IMR-90 (cell line): ENCODE data around the gene HERPUD1. TPM values are rescaled to one million over a fixed set of nuclear protein-coding genes. Genes with fewer than 3 reads are reported as not detected.

Experiments used
- ATAC-seq: fragments of 200-7000 bp; cut with Tn5 transposase; 2 replicates; pipeline ENCODE4 v1.9.1; 2020; ENCODE audit warnings: low read depth, mild to moderate bottlenecking, moderate library complexity
- BruUV-seq: library from RNA; stranded (reverse); fragments of 400-500 nt; replicated peaks from 2 replicates; lab custom pipeline; 2021; lab: Mats Ljungman, UMichigan
- CTCF ChIA-PET: fragments of 300-600 bp; formaldehyde crosslinking; extraction: SDS; loops from one replicate; lab custom pipeline; 2021; ENCODE audit warnings: antibody characterized with exemption; lab: Yijun Ruan, JAX
- POLR2A ChIA-PET: fragments of 300-600 bp; sonication (Branson Sonifier 250); formaldehyde crosslinking; loops from one replicate; lab custom pipeline; 2022; ENCODE audit warnings: antibody characterized with exemption; ENCODE audit not compliant: unreplicated experiment; lab: Charles Lee
- DNase-seq: peaks from one replicate; pipeline ENCODE4 v3.0.0; 2013
- H2AFZ ChIP-seq: replicated peaks from 2 replicates; pipeline ENCODE3; 2013; ENCODE audit warnings: low read length, mild to moderate bottlenecking; ENCODE audit not compliant: poor library complexity
- H2AK5ac ChIP-seq: 2 replicates; pipeline ENCODE4 v1.6.1; 2013; ENCODE audit warnings: low read depth, low read length, inconsistent platforms
- H2AK9ac ChIP-seq: replicated peaks from 2 replicates; pipeline ENCODE3; 2013; ENCODE audit warnings: mild to moderate bottlenecking, low read depth, low read length, moderate library complexity; ENCODE audit not compliant: poor library complexity
- H2BK120ac ChIP-seq: 2 replicates; pipeline ENCODE4 v1.6.1; 2013; ENCODE audit warnings: low read depth, low read length, inconsistent platforms
- H2BK15ac ChIP-seq: 3 replicates; pipeline ENCODE4 v1.6.1; 2013; ENCODE audit warnings: low read depth, low read length, inconsistent platforms
- H2BK20ac ChIP-seq: 2 replicates; pipeline ENCODE4 v1.6.1; 2013; ENCODE audit warnings: low read depth, mild to moderate bottlenecking, inconsistent platforms, low read length, moderate library complexity
- H2BK5ac ChIP-seq: 2 replicates; pipeline ENCODE4 v1.6.1; 2013; ENCODE audit warnings: mild to moderate bottlenecking, low read depth, low read length, inconsistent platforms; ENCODE audit not compliant: poor library complexity, severe bottlenecking
- H3K14ac ChIP-seq: replicated peaks from 2 replicates; pipeline ENCODE4 v1.6.1; 2013; ENCODE audit warnings: low read depth, low read length, inconsistent platforms
- H3K18ac ChIP-seq: 2 replicates; pipeline ENCODE4 v1.6.1; 2013; ENCODE audit warnings: low read depth, low read length, control low read depth
- H3K23ac ChIP-seq: 2 replicates; pipeline ENCODE4 v1.6.1; 2013; ENCODE audit warnings: low read depth, low read length, inconsistent platforms
- H3K27ac ChIP-seq: 2 replicates; pipeline ENCODE4 v1.5.1; 2013; ENCODE audit warnings: mild to moderate bottlenecking, control low read depth, low read length; ENCODE audit not compliant: insufficient read depth
- H3K27me3 ChIP-seq: 2 replicates; pipeline ENCODE4 v1.6.1; 2013; ENCODE audit warnings: low read length; ENCODE audit not compliant: control insufficient read depth, insufficient read depth
- H3K36me3 ChIP-seq: 2 replicates; pipeline ENCODE4 v1.6.1; 2013; ENCODE audit warnings: low read length, mixed read lengths; ENCODE audit not compliant: control insufficient read depth, insufficient read depth
- H3K4ac ChIP-seq: 2 replicates; pipeline ENCODE4 v1.6.1; 2013; ENCODE audit warnings: low read depth, low read length, inconsistent platforms
- H3K4me1 ChIP-seq: 2 replicates; pipeline ENCODE4 v1.6.1; 2013; ENCODE audit warnings: low read length, mixed read lengths; ENCODE audit not compliant: control insufficient read depth, insufficient read depth
- H3K4me2 ChIP-seq: 2 replicates; pipeline ENCODE4 v1.6.1; 2013; ENCODE audit warnings: low read depth, mild to moderate bottlenecking, control low read depth, low read length, moderate library complexity
- H3K4me3 ChIP-seq: 2 replicates; pipeline ENCODE4 v1.5.1; 2013; ENCODE audit warnings: low read depth, mild to moderate bottlenecking, control low read depth, low read length, moderate library complexity; ENCODE audit not compliant: insufficient read depth
- H3K56ac ChIP-seq: 2 replicates; pipeline ENCODE4 v1.6.1; 2013; ENCODE audit warnings: low read length, inconsistent platforms; ENCODE audit not compliant: insufficient read depth; ENCODE audit errors: extremely low read depth
- H3K79me1 ChIP-seq, 2 experiments: 2 replicates each; pipeline ENCODE4 v1.6.1; 2013; ENCODE audit warnings: low read length in 2 of 2, inconsistent platforms in 1 of 2, low read depth in 1 of 2
- H3K9ac ChIP-seq: 2 replicates; pipeline ENCODE4 v1.6.1; 2013; ENCODE audit warnings: low read depth, low read length, control low read depth
- H3K9me1 ChIP-seq: 2 replicates; pipeline ENCODE4 v1.6.1; 2013; ENCODE audit warnings: low read length, inconsistent platforms; ENCODE audit not compliant: insufficient read depth
- H3K9me3 ChIP-seq: 2 replicates; pipeline ENCODE4 v1.6.1; 2013; ENCODE audit warnings: low read length; ENCODE audit not compliant: control insufficient read depth, insufficient read depth
- H4K20me1 ChIP-seq: 2 replicates; pipeline ENCODE4 v1.6.1; 2013; ENCODE audit warnings: low read length, inconsistent platforms; ENCODE audit not compliant: insufficient read depth
- H4K5ac ChIP-seq: 2 replicates; pipeline ENCODE4 v1.6.1; 2013; ENCODE audit warnings: mild to moderate bottlenecking, low read depth, low read length, control low read depth
- H4K8ac ChIP-seq, 2 experiments: 2 replicates each; pipeline ENCODE4 v1.6.1; 2013; ENCODE audit warnings: low read depth in 2 of 2, low read length in 2 of 2, control low read depth in 1 of 2, inconsistent platforms in 1 of 2
- H4K91ac ChIP-seq: 2 replicates; pipeline ENCODE4 v1.6.1; 2013; ENCODE audit warnings: low read depth, low read length, inconsistent platforms; ENCODE audit not compliant: insufficient read depth
- CEBPB ChIP-seq: IDR thresholded peaks from 2 replicates; pipeline ENCODE4 v1.6.1; 2012; ENCODE audit warnings: low read depth, low read length, improper control_type of control experiment
- CHD1 ChIP-seq: IDR thresholded peaks from 2 replicates; pipeline ENCODE4 v1.6.1; 2012; ENCODE audit warnings: low read depth, low read length, improper control_type of control experiment
- FOS ChIP-seq: fragments of 150-350 bp; IDR thresholded peaks from 2 replicates; pipeline ENCODE4 v1.6.1; 2016; ENCODE audit warnings: low read depth, low read length
- MAZ ChIP-seq: IDR thresholded peaks from 2 replicates; pipeline ENCODE4 v1.6.1; 2012; ENCODE audit warnings: low read depth, mild to moderate bottlenecking, low read length, improper control_type of control experiment, moderate library complexity, borderline replicate concordance
- MXI1 ChIP-seq: IDR thresholded peaks from 2 replicates; pipeline ENCODE4 v1.6.1; 2012; ENCODE audit warnings: low read depth, mild to moderate bottlenecking, low read length, moderate library complexity, borderline replicate concordance
- RAD21 ChIP-seq: IDR thresholded peaks from 2 replicates; pipeline ENCODE4 v1.6.1; 2012; ENCODE audit warnings: low read length, improper control_type of control experiment
- RCOR1 ChIP-seq: IDR thresholded peaks from 2 replicates; pipeline ENCODE4 v1.6.1; 2012; ENCODE audit warnings: mild to moderate bottlenecking, low read length, improper control_type of control experiment; ENCODE audit not compliant: insufficient replicate concordance
- SMC3 ChIP-seq: fragments of 150-350 bp; IDR thresholded peaks from 2 replicates; pipeline ENCODE4 v1.6.1; 2016; ENCODE audit warnings: low read depth, mild to moderate bottlenecking, antibody characterized with exemption, low read length, moderate library complexity
- WGBS, 2 experiments: methylation state at CpG; one replicate each; pipeline versions ENCODE4 v1.1.5 to v1.1.7; 2013; ENCODE audit warnings: missing lambda C conversion rate in 2 of 2; ENCODE audit not compliant: insufficient read length in 1 of 2; ENCODE audit errors: extremely low coverage in 2 of 2; 5-methylcytosine and 5-hydroxymethylcytosine counted together
- dilution Hi-C: fragments of 300-500 bp; cut with HindIII; formaldehyde crosslinking; loops from one replicate; pipeline ENCODE4 v1.14.3; 2018; ENCODE audit warnings: low sequenced_read_pairs; ENCODE audit not compliant: unreplicated experiment
- in situ Hi-C: fragments of 300-500 bp; cut with MboI; formaldehyde crosslinking; loops from 3 replicates; pipeline ENCODE4 v1.14.3; 2019; ENCODE audit warnings: low sequenced_read_pairs, inconsistent platforms, mixed read lengths
- intact Hi-C: fragments of 100-400 bp; cut with micrococcal nuclease; formaldehyde crosslinking; loops from 2 replicates; pipeline ENCODE4 v1.10.0; 2022
- polyA plus RNA-seq, 3 experiments: library from polyadenylated mRNA; depleted of rRNA; stranded (reverse); fragments of >200 nt; gene quantifications; 2 replicates each; pipeline ENCODE4 v1.2.3, GENCODE V29; 2012; ENCODE audit warnings: low replicate concordance in 1 of 3
- total RNA-seq: library from RNA; depleted of rRNA; stranded (reverse); fragments of >200 nt; gene quantifications from 2 replicates; pipeline ENCODE4 v1.2.3, GENCODE V29; 2012
- TF ChIP-seq, protein P1 (sequence below): fragments of 150-350 bp; IDR thresholded peaks from 2 replicates; pipeline ENCODE4 v1.6.1; 2016; ENCODE audit warnings: low read depth, mild to moderate bottlenecking, low read length, moderate library complexity, borderline replicate concordance
- TF ChIP-seq, protein P2 (sequence below): fragments of 150-350 bp; IDR thresholded peaks from 2 replicates; pipeline ENCODE4 v1.6.1; 2017; ENCODE audit warnings: mild to moderate bottlenecking, antibody characterized with exemption, low read length, low read depth

The HERPUD1 gene
- total and polyA plus RNA-seq, 2 of the 4 experiments (the other 2 are of a cell fraction): 130 to 148 TPM

DNA sequence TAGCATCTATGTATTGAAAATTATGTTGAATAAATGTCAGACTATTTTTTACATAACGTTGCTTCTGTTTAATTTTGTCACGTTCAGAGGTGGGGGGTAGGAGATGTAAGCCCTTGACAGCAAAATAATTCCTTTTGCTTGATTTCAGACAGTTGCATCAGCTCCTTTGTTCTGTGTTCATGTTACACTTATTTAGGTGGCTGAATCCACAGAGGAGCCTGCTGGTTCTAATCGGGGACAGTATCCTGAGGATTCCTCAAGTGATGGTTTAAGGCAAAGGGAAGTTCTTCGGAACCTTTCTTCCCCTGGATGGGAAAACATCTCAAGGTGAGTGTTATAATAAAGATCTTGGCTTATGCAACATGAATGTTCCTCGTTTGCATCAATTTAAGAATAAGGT is 4.5 kb downstream of the HERPUD1 start:
- Histone ChIP-seq H4K20me1 (peaks cover 81% of the 10 kb centered on the region), H2AFZ (no peak overlapping the region), H4K5ac (no peak overlapping the region), H3K4me2 (no peak overlapping the region), H3K14ac (no peak overlapping the region; the same call in 1 of the 2 replicates), H2BK15ac (no peak overlapping the region), H3K9ac (no peak overlapping the region), H3K9me1 (peaks cover 10% of the 10 kb centered on the region), H2BK20ac (no peak overlapping the region), H3K27me3 (no peaks in the 10 kb centered on the region), H3K4me1 (peaks cover under 1% of the 10 kb centered on the region), H3K4ac (peak overlapping the region; percentile 24; the same call in 1 of the 2 replicates), H4K91ac (no peak overlapping the region), H3K4me3 (no peak overlapping the region), H2AK5ac (no peak overlapping the region), H3K56ac (no peak overlapping the region), H4K8ac (peak overlapping the region in 1 of 2 experiments; percentile 55; a peak in 1 of 4 replicates), H3K18ac (no peak overlapping the region), H2AK9ac (no peak overlapping the region), H3K23ac (peak overlapping the region; percentile 40; the same call in 1 of the 2 replicates), H3K36me3 (peaks cover 44% of the 10 kb centered on the region), H3K27ac (no peak overlapping the region), H2BK5ac (no peak overlapping the region), H3K9me3 (no peaks in the 10 kb centered on the region), H3K79me1 (peaks cover 30 to 55% of the 10 kb centered on the region in 2 experiments), H2BK120ac (0 out of 2 replicates have a peak overlapping the region, but pooled peaks have one; percentile 55)
- no CpG with 5 or more reads among the region's 5 CpGs for WGBS, 2 experiments
- ATAC-seq (no peak), DNase-seq (no peak)
- ChIA-PET CTCF (interaction anchor here (0.6 kb wide), 1 partner anchor 26 kb away, joined by 3 read pairs; no protein-coding TSS in a partner anchor), POLR2A (no interaction called here)
- intact Hi-C loops (no loop called here), in situ Hi-C loops (no loop called here), dilution Hi-C loops (no loop called here)
- TF ChIP-seq, protein P1, sequence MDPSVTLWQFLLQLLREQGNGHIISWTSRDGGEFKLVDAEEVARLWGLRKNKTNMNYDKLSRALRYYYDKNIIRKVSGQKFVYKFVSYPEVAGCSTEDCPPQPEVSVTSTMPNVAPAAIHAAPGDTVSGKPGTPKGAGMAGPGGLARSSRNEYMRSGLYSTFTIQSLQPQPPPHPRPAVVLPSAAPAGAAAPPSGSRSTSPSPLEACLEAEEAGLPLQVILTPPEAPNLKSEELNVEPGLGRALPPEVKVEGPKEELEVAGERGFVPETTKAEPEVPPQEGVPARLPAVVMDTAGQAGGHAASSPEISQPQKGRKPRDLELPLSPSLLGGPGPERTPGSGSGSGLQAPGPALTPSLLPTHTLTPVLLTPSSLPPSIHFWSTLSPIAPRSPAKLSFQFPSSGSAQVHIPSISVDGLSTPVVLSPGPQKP: no peak
- TF ChIP-seq RCOR1: no peak
- TF ChIP-seq CEBPB: no peak
- TF ChIP-seq, protein P2, sequence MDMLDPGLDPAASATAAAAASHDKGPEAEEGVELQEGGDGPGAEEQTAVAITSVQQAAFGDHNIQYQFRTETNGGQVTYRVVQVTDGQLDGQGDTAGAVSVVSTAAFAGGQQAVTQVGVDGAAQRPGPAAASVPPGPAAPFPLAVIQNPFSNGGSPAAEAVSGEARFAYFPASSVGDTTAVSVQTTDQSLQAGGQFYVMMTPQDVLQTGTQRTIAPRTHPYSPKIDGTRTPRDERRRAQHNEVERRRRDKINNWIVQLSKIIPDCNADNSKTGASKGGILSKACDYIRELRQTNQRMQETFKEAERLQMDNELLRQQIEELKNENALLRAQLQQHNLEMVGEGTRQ: no peak
- no peak for TF ChIP-seq RAD21
- no peak for TF ChIP-seq MXI1
- no peak for TF ChIP-seq MAZ
- TF ChIP-seq SMC3: no peak
- TF ChIP-seq FOS: no peak
- no peak for TF ChIP-seq CHD1
- BruUV-seq: no TSS peak
